NCI-H748 (cell line): Measurements from ENCODE around the gene LMO1.

Experiments used
- DNase-seq: peaks from one replicate; lab custom pipeline; 2025; ENCODE audit not compliant: unreplicated experiment; lab: John Stamatoyannopoulos, UW

The LMO1 gene

GRCh38 chr11:8249482-8249881, 14.2 kb downstream of the LMO1 start:
- DNase-seq = no peak

- DNase-seq = no peak
Measured at GRCh38 chr11:8248786-8249185, 14.9 kb downstream of the LMO1 start.

- peak; percentile 46 for DNase-seq
Measured at GRCh38 chr11:8247312-8247711, 16.4 kb downstream of the LMO1 start.

- no peak for DNase-seq
Measured at GRCh38 chr11:8243458-8243857, 20.2 kb downstream of the LMO1 start.

- no peak for DNase-seq
Measured at GRCh38 chr11:8242499-8243280, 21.0 kb downstream of the LMO1 start.

- DNase-seq = no peak
Measured at GRCh38 chr11:8242118-8242475, 21.6 kb downstream of the LMO1 start.

- DNase-seq = no peak
Measured at GRCh38 chr11:8241373-8242117, 22.1 kb downstream of the LMO1 start.

GRCh38 chr11:8239536-8240228, 24.0 kb downstream of the LMO1 start:
- DNase-seq = no peak

GRCh38 chr11:8239040-8239439, 24.6 kb downstream of the LMO1 start:
- DNase-seq = no peak

- no peak for DNase-seq
Measured at GRCh38 chr11:8237453-8237852, 26.2 kb downstream of the LMO1 start.

GRCh38 chr11:8235925-8236324, 27.8 kb downstream of the LMO1 start:
- DNase-seq = no peak

- DNase-seq = no peak
Measured at GRCh38 chr11:8234910-8235309, 28.8 kb downstream of the LMO1 start.

GRCh38 chr11:8234425-8234821, 29.3 kb downstream of the LMO1 start:
- DNase-seq = no peak

GRCh38 chr11:8233691-8234424, 29.8 kb downstream of the LMO1 start:
- peak; percentile 12 for DNase-seq

- DNase-seq = no peak
Measured at GRCh38 chr11:8232849-8233606, 30.6 kb downstream of the LMO1 start.

GRCh38 chr11:8232414-8232813, 31.3 kb downstream of the LMO1 start:
- no peak for DNase-seq

- no peak for DNase-seq
Measured at GRCh38 chr11:8231979-8232378, 31.7 kb downstream of the LMO1 start.

- no peak for DNase-seq
Measured at GRCh38 chr11:8230921-8231847, 32.5 kb downstream of the LMO1 start.

- no peak for DNase-seq
Measured at GRCh38 chr11:8230178-8230859, 33.4 kb downstream of the LMO1 start.
